HFF-Myc (cell line): Measurements from ENCODE around the gene CCDC30.

ENCODE experiments used
- DNase-seq: peaks from one replicate; pipeline ENCODE4 v3.0.0-alpha.2; 2011; ENCODE audit warnings: low read depth; ENCODE audit errors: extremely low read depth
- H3K4me3 ChIP-seq: replicated peaks from 2 replicates; pipeline ENCODE4 v1.5.1; 2011; ENCODE audit warnings: low read depth, mild to moderate bottlenecking, control low read depth, low read length
- CTCF ChIP-seq: IDR thresholded peaks from 2 replicates; pipeline ENCODE4 v1.5.1; 2012; ENCODE audit warnings: mild to moderate bottlenecking, low read depth, low read length, control low read depth; ENCODE audit errors: missing control alignments

The CCDC30 gene

GRCh38 chr1:42533101-42533863 is 70.2 kb downstream of the CCDC30 start:
- no peak for DNase-seq
- no peak for TF ChIP-seq CTCF
- no peak overlapping the region for H3K4me3 ChIP-seq

- no peak for DNase-seq
Observed at GRCh38 chr1:42541104-42541503, 78.0 kb downstream of the CCDC30 start.

GRCh38 chr1:42551180-42551579 is 88.1 kb downstream of the CCDC30 start:
- no peak for TF ChIP-seq CTCF
- H3K4me3 ChIP-seq: no peak overlapping the region
- DNase-seq: no peak

More at GRCh38 chr1:42541104-42541503, 78.0 kb downstream of the CCDC30 start:
- no peak overlapping the region for H3K4me3 ChIP-seq
- TF ChIP-seq CTCF: no peak

- H3K4me3 ChIP-seq: no peak overlapping the region
- no peak for DNase-seq
- no peak for TF ChIP-seq CTCF
Observed at GRCh38 chr1:42551590-42551989, 88.5 kb downstream of the CCDC30 start.

- DNase-seq: no peak
- no peak for TF ChIP-seq CTCF
- no peak overlapping the region for H3K4me3 ChIP-seq
Observed at GRCh38 chr1:42552636-42553035, 89.5 kb downstream of the CCDC30 start.

GRCh38 chr1:42557230-42557851 is 94.3 kb downstream of the CCDC30 start:
- no peak overlapping the region for H3K4me3 ChIP-seq
- DNase-seq: no peak
- TF ChIP-seq CTCF: no peak
